ENCODE results near the gene TJP1.
A peak's percentile ranks its signal among the peaks of the same experiment; 100 is the strongest.

TJP1 gene

DNA sequence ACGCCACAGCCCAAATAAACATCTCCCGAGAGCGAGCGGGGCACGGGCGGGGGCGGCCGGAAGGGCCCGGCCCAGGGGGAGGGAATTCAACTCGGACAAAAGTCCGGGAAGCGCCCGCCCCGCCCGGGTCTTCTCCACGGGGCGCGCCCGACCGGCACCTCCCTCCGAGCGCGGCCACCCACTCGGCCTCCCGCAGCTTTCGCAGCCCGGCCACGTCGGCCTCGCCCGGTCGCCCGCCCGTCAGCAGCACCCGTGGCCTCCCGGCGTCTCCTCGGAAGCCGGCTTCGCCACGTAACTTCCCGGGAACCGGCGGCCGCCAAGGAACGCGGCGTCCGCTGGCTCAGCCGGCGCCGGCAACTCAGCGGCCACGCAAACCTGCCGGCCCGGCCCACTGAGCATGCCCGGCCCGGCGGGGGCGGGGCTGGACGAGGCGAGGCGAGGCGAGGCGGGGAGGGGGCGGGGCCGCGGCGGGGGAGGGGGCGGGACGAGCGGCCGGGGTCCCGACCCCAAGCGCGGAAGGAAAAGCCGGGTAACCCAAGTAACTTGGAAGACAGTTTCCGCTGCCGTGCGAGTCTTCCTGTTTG, at the start of gene TJP1:
Gene TJP1 (minus strand): TSS at position 369 of the 584 bp plus-strand sequence. CDS start 440 bp downstream, outside the sequence.
- DNase-seq = peak; percentile 48

DNA sequence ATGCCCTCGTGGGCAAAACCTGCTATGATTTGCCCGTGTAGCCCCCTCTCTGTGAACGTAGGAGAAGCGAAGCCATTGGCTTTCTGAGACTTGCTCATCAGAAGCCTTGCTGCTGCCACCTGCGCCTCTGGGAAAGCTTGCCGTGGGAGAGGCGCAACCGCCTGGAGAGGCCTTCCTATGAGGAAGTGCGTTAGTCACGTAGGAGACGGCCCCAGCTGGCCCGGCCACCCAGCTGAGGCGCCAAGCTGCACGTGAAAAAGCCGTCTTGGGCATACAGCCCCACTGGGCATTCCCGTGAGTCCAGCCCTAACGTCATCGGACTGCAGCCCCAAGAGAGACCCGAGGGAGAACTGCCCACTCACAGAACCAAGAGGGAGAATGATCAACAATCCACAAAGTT, 49.1 kb upstream of the TJP1 start:
- DNase-seq = no peak

GRCh38 chr15:29870495-29871151, 48.4 kb upstream of the TJP1 start:
- no peak for DNase-seq

GRCh38 chr15:29867241-29868000, 45.2 kb upstream of the TJP1 start:
- no peak for DNase-seq

GRCh38 chr15:29866337-29866736, 44.1 kb upstream of the TJP1 start:
- no peak for DNase-seq

DNA sequence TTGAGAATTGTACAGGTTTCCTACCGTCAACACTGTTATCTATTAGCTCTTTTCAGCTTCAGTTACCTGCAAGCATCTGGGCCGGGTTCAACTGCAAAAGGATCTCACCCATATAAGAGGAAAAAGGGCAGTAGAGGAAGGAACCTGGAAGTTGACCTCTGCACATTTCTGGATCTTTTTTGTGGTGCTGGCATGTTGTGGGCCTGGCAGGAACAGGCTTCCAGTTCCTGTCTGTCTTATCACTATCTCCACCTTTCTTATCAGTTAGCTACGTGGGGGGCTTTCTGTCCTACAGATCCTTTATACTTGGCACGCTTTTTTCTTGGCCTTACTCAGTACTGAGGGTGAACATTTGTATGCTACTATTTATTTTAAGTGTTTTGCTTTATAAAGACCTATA, 42.2 kb upstream of the TJP1 start:
- DNase-seq = no peak

GRCh38 chr15:29863438-29863837, 41.2 kb upstream of the TJP1 start:
- no peak for DNase-seq

GRCh38 chr15:29862271-29862670, 40.0 kb upstream of the TJP1 start:
- DNase-seq = no peak

- no peak for DNase-seq
Measured at GRCh38 chr15:29860872-29861271, 38.6 kb upstream of the TJP1 start.

DNA sequence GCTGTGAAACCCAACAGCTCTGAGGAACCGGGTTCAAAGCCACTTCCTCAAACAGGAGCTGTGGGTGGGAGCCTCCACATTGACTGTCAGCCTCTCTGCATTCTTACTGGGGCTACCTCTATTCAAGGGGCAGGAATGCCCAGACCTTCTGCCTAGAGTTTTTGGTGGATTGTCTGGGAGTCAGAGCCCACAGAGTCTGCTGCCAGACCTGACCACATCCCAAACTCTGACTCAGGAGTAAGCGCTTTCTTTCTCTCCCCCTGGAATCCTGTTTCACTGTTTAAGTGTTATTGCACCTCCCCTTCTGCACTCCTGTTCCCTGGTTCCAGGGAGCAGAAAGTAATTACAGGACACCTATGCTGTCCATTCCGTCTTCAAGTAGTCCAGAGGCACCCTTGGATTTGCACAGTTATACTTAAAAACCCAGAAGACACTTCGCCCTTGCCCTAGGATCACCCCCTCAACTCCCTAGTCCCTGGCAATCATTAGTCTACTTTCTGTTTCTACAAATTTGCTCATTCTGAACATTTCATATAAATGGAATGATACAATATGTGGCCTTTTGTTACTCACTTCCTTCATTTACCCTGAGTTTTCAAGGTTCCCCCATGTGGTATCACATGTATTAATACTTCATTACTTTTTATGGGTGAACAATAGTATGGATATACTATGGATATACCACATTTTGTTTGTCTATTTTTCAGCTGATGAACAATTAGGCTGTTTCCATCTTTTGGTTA, 37.9 kb upstream of the TJP1 start:
- no peak for DNase-seq

- DNase-seq = no peak
Measured at GRCh38 chr15:29859293-29859692, 37.0 kb upstream of the TJP1 start.

- DNase-seq = no peak
Measured at GRCh38 chr15:29857221-29857789, 35.0 kb upstream of the TJP1 start.

- no peak for DNase-seq
Measured at GRCh38 chr15:29854413-29854812, 32.1 kb upstream of the TJP1 start.

- no peak for DNase-seq
Measured at GRCh38 chr15:29853211-29853987, 31.1 kb upstream of the TJP1 start.

GRCh38 chr15:29852201-29852600, 29.9 kb upstream of the TJP1 start:
- DNase-seq = no peak

GRCh38 chr15:29849716-29850115, 27.4 kb upstream of the TJP1 start:
- no peak for DNase-seq

GRCh38 chr15:29849218-29849617, 26.9 kb upstream of the TJP1 start:
- no peak for DNase-seq

DNA sequence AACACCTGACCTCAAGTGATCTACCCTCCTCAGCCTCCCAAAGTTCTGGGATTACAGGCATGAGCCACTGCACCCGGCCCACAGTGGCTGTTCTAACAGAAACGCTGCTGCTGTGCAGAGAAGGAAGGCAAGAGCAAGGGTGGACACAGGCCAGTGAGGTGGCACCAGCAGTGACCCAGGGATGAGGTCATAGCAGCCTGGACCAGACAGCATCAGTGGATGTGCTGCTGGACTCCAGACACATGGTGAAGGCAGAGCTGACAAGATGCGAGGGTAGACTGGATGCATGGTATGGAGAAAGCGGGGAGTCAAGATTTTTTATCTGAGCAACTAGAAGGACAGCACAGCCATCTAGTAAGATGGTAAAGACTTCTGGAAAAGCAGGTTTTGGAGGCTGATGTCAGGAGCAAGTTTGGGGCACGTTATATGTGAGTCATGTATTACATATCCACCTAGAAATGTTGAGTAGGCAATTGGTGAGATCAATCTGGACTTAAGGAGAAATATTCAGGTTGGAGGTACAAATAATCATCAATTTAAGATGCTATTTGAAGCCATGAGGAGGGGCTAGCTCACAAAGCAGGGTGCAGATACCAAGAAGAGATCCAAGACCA, 22.1 kb upstream of the TJP1 start:
- DNase-seq = no peak

GRCh38 chr15:29842290-29842689, 20.0 kb upstream of the TJP1 start:
- no peak for DNase-seq

DNA sequence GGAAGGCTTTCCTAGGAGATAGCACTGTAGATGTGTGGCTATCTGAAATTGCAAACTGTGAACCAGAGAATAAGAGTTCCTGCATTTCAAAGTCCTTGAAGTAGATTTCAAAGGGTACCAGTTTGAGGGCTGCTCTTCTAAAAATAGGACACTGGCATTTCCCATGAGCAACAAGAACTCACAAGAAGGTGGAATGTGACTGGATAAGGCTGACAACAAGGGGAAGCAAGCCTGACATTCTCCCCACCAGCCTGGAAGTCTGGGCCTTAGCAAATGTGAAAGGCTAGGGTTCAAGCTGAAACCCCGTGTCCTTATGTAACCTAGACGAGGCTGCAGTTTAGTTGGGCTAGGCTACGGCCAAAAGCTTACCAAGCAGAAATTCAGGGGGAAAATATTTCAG, 18.7 kb upstream of the TJP1 start:
- DNase-seq = no peak

DNA sequence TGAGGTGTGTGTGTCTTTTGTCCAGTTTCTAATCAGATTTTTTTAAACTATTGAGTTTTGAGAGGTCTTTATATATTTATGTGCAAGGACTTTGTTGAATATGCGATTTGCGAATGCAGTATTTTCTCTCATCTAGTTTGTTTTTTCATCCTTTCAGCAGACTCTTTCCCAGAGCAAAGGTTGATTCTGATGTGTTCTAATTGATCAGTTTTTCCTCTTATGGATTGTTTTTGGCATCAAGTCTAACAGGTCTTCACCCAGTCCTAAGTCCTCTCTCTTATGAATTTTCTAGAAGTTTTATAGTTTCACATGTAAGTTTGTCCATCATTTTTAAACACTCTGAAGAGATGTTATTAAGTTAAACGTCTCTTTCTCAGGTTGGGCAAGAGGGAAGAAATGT, 17.8 kb upstream of the TJP1 start:
- DNase-seq = no peak

All from suppressor macrophage treated with lipopolysaccharide for 4 hours (primary cell).